HepG2 (cell line): ENCODE results near the gene DDAH1. TPM values are rescaled to one million over a fixed set of nuclear protein-coding genes. Genes with fewer than 3 reads are reported as not detected.

Experiments used
- ATAC-seq: fragments of 200-7000 bp; cut with Tn5 transposase; 3 replicates; pipeline ENCODE4 v1.9.1; 2020; ENCODE audit warnings: mild to moderate bottlenecking, moderate library complexity
- BruUV-seq: library from RNA; stranded (reverse); fragments of 400-500 nt; replicated peaks from 2 replicates; lab custom pipeline; 2021; lab: Mats Ljungman, UMichigan
- CTCF ChIA-PET: fragments of 300-600 bp; formaldehyde crosslinking; extraction: SDS; loops from one replicate; lab custom pipeline; 2021; ENCODE audit warnings: low total read pairs, inconsistent platforms, low intra/inter-chr PET ratio; lab: Yijun Ruan, JAX
- POLR2A ChIA-PET: fragments of 350-600 bp; sonication (Branson Sonifier 250); formaldehyde crosslinking; loops from one replicate; lab custom pipeline; 2020; ENCODE audit warnings: antibody characterized with exemption, inconsistent platforms; lab: Yijun Ruan, JAX
- DNase-seq: peaks from one replicate; pipeline ENCODE4 v3.0.0-alpha.2; 2015; ENCODE audit warnings: low spot score
- FAIRE-seq: peaks from 3 replicates; lab custom pipeline; 2011; peaks lifted over from hg19 to GRCh38; lab: Jason Lieb, UNC
- H2AFZ ChIP-seq: one replicate; pipeline ENCODE4 v1.6.1; 2011; ENCODE audit warnings: low read length, inconsistent platforms
- H3K27ac ChIP-seq: fragments of 300-600 bp; 3 replicates; pipeline ENCODE4 v1.8.0; 2011; ENCODE audit warnings: mixed run types, mild to moderate bottlenecking, mixed read lengths, low read length, inconsistent platforms; ENCODE audit not compliant: insufficient read depth; ENCODE audit errors: extremely low read length
- H3K27me3 ChIP-seq, 2 experiments: fragments of 200-600 bp in 1 of 2; 2 replicates in 1 of 2; 3 replicates in 1 of 2; pipeline versions ENCODE4 v1.6.0 to v1.8.0; 2011; ENCODE audit warnings: low read length in 2 of 2, mild to moderate bottlenecking in 2 of 2, moderate library complexity in 2 of 2, inconsistent platforms in 1 of 2; ENCODE audit not compliant: insufficient read depth in 2 of 2, control insufficient read depth in 1 of 2
- H3K36me3 ChIP-seq, 2 experiments: fragments of 200-600 bp in 1 of 2; replicated peaks in 1 of 2; 2 replicates in 1 of 2; 3 replicates in 1 of 2; pipeline versions ENCODE4 v1.5.1 to v1.8.0; 2011; ENCODE audit warnings: low read length in 2 of 2, inconsistent platforms in 1 of 2; ENCODE audit not compliant: insufficient read depth in 2 of 2, control insufficient read depth in 1 of 2
- H3K4me1 ChIP-seq: 2 replicates; pipeline ENCODE4 v1.5.1; 2012; ENCODE audit warnings: low read length, inconsistent platforms; ENCODE audit not compliant: insufficient read depth
- H3K4me2 ChIP-seq: 2 replicates; pipeline ENCODE4 v1.6.0; 2011; ENCODE audit warnings: low read depth, low read length, inconsistent platforms
- H3K4me3 ChIP-seq, 3 experiments: fragments of 200-600 bp in 1 of 3; sonication (generic), shearing (Covaris generic) in 1 of 3; replicated peaks in 1 of 3; 2 replicates each; pipeline ENCODE4 v1.5.1; 2011 to 2016; ENCODE audit warnings: low read length in 3 of 3, inconsistent platforms in 2 of 3, low read depth in 2 of 3, mild to moderate bottlenecking in 2 of 3, control low read depth in 1 of 3, mixed read lengths in 1 of 3; ENCODE audit not compliant: insufficient read depth in 1 of 3
- H3K79me2 ChIP-seq: one replicate; pipeline ENCODE4 v1.6.1; 2011; ENCODE audit warnings: low read length, inconsistent platforms; ENCODE audit not compliant: insufficient read depth
- H3K9ac ChIP-seq: 2 replicates; pipeline ENCODE4 v1.6.0; 2011; ENCODE audit warnings: mild to moderate bottlenecking, low read depth, low read length, inconsistent platforms; ENCODE audit not compliant: insufficient read depth
- H3K9me3 ChIP-seq: 2 replicates; pipeline ENCODE4 v1.5.1; 2012; ENCODE audit warnings: mild to moderate bottlenecking, low read length
- H4K20me1 ChIP-seq: 2 replicates; pipeline ENCODE4 v1.6.0; 2011; ENCODE audit warnings: inconsistent platforms, mild to moderate bottlenecking, low read length, moderate library complexity; ENCODE audit not compliant: insufficient read depth
- MAFK ChIP-seq, 2 experiments: IDR thresholded peaks in 1 of 2; conservative IDR thresholded peaks in 1 of 2; 2 replicates each; pipeline ENCODE4 v1.6.1; 2011; ENCODE audit warnings: improper control_type of control experiment in 2 of 2, low read length in 2 of 2
- TARDBP ChIP-seq: sonication (generic); formaldehyde crosslinking; IDR thresholded peaks from 2 replicates; pipeline ENCODE4 v1.8.0; 2022; ENCODE audit warnings: mild to moderate bottlenecking, missing genetic modification reagents
- ZBTB3 ChIP-seq: sonication (generic); formaldehyde crosslinking; IDR thresholded peaks from 2 replicates; pipeline ENCODE4 v1.4.0; 2020; ENCODE audit warnings: low read depth, mild to moderate bottlenecking, moderate library complexity, missing genetic modification reagents, borderline replicate concordance
- ZFP36 ChIP-seq: fragments of 150-350 bp; IDR thresholded peaks from 2 replicates; pipeline ENCODE4 v1.6.1; 2018; ENCODE audit warnings: borderline replicate concordance, low read length, low read depth; ENCODE audit not compliant: partially characterized antibody
- ZIK1 ChIP-seq: sonication (generic); formaldehyde crosslinking; IDR thresholded peaks from 2 replicates; pipeline ENCODE4 v1.5.0; 2020; ENCODE audit warnings: mild to moderate bottlenecking, low read depth, missing genetic modification reagents, borderline replicate concordance
- ZKSCAN8 ChIP-seq: IDR thresholded peaks from 2 replicates; pipeline ENCODE4 v1.6.1; 2016; ENCODE audit warnings: borderline replicate concordance, missing genetic modification reagents, missing compliant biosample characterization
- ZNF557 ChIP-seq: sonication (generic); formaldehyde crosslinking; IDR thresholded peaks from 2 replicates; pipeline ENCODE4 v1.4.0; 2020; ENCODE audit warnings: missing genetic modification reagents
- ZNF674 ChIP-seq: sonication (generic); formaldehyde crosslinking; IDR thresholded peaks from 2 replicates; pipeline ENCODE4 v1.5.0; 2020; ENCODE audit warnings: low read depth, mild to moderate bottlenecking, missing genetic modification reagents
- ZNF790 ChIP-seq: sonication (generic); formaldehyde crosslinking; IDR thresholded peaks from 2 replicates; pipeline ENCODE4 v1.8.0; 2022; ENCODE audit warnings: missing genetic modification reagents, mild to moderate bottlenecking, borderline replicate concordance
- WGBS: methylation state at CpG from one replicate; pipeline ENCODE4 v1.1.6; 2017; ENCODE audit warnings: low lambda C conversion rate; 5-methylcytosine and 5-hydroxymethylcytosine counted together
- in situ Hi-C: cut with HindIII; loops from 2 replicates; pipeline ENCODE4 v1.10.0; 2017; ENCODE audit warnings: low pct_unique_long_range_greater_than_20kb; ENCODE audit not compliant: extremely low pct_ligation_motif_present
- intact Hi-C: fragments of 100-400 bp; cut with micrococcal nuclease; formaldehyde crosslinking; loops from one replicate; pipeline ENCODE4 v1.10.0; 2022; ENCODE audit not compliant: unreplicated experiment
- polyA plus RNA-seq, 8 experiments: library from polyadenylated mRNA; depleted of rRNA in 3 of 8; stranded (reverse) in 7 of 8; unstranded in 1 of 8; fragments of >200 nt; fragmentation: Illumina TruSeq in 4 of 8; extraction: Trizol in 4 of 8; gene quantifications; 2 replicates each; pipeline versions ENCODE4 v1.2.1 to v1.2.3, GENCODE V29; 2011 to 2016; ENCODE audit warnings: low read depth in 4 of 8, missing spikeins in 1 of 8, mixed read lengths in 1 of 8; ENCODE audit not compliant: insufficient read depth in 1 of 8
- total RNA-seq, 5 experiments: library from RNA; depleted of rRNA; stranded (reverse); fragments of >200 nt; fragmentation: Illumina TruSeq; extraction: Trizol; gene quantifications; 2 replicates each; pipeline ENCODE4 v1.2.3, GENCODE V29; 2016; ENCODE audit warnings: low read depth in 1 of 5
- TF ChIP-seq, protein P1 (sequence below): sonication (generic); formaldehyde crosslinking; IDR thresholded peaks from 2 replicates; pipeline ENCODE4 v1.4.0; 2020; ENCODE audit warnings: low read depth, mild to moderate bottlenecking, missing genetic modification reagents
- TF ChIP-seq, protein P2 (sequence below): sonication (generic); formaldehyde crosslinking; IDR thresholded peaks from 2 replicates; pipeline ENCODE4 v1.5.1; 2020; ENCODE audit warnings: mild to moderate bottlenecking, missing genetic modification reagents, borderline replicate concordance
- TF ChIP-seq, protein P3 (sequence below): fragments of 450-650 bp; IDR thresholded peaks from 2 replicates; pipeline ENCODE4 v1.6.1; 2017
- TF ChIP-seq, protein P4 (sequence below): sonication (generic); IDR thresholded peaks from 2 replicates; pipeline ENCODE4 v1.6.1; 2016; ENCODE audit warnings: low read depth, borderline replicate concordance
- TF ChIP-seq, protein P5 (sequence below): sonication (generic); formaldehyde crosslinking; IDR thresholded peaks from 2 replicates; pipeline ENCODE4 v1.4.0; 2020; ENCODE audit warnings: mild to moderate bottlenecking, missing genetic modification reagents

The DDAH1 gene
- total and polyA plus RNA-seq, 2 of the 13 experiments (the other 11 are each of a cell fraction or from before 2014, with no cell fraction given): 39.7 to 64.4 TPM

DNA sequence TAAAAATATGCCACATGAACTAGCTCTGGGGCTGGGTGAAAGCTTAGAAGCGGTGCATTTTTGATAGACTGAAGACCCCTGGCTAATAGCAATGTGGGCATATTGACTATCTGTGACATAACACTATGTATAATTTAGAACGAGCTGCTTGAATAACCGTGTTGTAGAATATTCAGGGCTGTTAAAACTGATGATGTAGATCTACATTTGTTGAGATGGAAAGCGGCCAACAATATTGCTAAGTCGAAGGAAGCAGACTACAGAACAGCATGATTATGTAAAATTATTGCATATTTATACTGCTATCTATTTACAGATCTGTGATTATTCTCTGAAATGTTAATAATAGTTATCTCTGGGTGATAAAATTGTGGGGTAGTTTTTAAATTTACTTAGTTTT, 147.4 kb downstream of the DDAH1 start:
- no peaks in the 10 kb centered on the region for H4K20me1 ChIP-seq
- no peak overlapping the region for H3K4me2 ChIP-seq
- 97% methylated on average over 5 of the region's 5 CpGs for WGBS
- TF ChIP-seq, protein P1, sequence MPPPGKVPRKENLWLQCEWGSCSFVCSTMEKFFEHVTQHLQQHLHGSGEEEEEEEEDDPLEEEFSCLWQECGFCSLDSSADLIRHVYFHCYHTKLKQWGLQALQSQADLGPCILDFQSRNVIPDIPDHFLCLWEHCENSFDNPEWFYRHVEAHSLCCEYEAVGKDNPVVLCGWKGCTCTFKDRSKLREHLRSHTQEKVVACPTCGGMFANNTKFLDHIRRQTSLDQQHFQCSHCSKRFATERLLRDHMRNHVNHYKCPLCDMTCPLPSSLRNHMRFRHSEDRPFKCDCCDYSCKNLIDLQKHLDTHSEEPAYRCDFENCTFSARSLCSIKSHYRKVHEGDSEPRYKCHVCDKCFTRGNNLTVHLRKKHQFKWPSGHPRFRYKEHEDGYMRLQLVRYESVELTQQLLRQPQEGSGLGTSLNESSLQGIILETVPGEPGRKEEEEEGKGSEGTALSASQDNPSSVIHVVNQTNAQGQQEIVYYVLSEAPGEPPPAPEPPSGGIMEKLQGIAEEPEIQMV: no peak
- TF ChIP-seq, protein P2, sequence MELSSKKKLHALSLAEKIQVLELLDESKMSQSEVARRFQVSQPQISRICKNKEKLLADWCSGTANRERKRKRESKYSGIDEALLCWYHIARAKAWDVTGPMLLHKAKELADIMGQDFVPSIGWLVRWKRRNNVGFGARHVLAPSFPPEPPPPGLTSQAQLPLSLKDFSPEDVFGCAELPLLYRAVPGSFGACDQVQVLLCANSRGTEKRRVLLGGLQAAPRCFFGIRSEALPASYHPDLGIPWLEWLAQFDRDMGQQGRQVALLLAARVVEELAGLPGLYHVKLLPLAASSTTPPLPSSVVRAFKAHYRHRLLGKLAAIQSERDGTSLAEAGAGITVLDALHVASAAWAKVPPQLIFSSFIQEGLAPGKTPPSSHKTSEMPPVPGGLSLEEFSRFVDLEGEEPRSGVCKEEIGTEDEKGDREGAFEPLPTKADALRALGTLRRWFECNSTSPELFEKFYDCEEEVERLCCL: no peak
- TF ChIP-seq MAFK (conservative IDR thresholded peaks at IDR 0.05 in 1 of 2, IDR thresholded peaks at IDR 0.05 in 1 of 2; ENCODE audit: low read length in 2 of 2) (no peak), ZNF790 (no peak), ZIK1 (CRISPR knock-in tag) (no peak), ZNF674 (no peak), ZBTB3 (CRISPR knock-in tag) (no peak), TARDBP (CRISPR knock-in tag) (no peak), ZNF557 (CRISPR knock-in tag) (no peak), ZFP36 (no peak), ZKSCAN8 (CRISPR knock-in tag) (no peak)
- TF ChIP-seq, protein P3, sequence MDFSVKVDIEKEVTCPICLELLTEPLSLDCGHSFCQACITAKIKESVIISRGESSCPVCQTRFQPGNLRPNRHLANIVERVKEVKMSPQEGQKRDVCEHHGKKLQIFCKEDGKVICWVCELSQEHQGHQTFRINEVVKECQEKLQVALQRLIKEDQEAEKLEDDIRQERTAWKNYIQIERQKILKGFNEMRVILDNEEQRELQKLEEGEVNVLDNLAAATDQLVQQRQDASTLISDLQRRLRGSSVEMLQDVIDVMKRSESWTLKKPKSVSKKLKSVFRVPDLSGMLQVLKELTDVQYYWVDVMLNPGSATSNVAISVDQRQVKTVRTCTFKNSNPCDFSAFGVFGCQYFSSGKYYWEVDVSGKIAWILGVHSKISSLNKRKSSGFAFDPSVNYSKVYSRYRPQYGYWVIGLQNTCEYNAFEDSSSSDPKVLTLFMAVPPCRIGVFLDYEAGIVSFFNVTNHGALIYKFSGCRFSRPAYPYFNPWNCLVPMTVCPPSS: no peak
- TF ChIP-seq, protein P4, sequence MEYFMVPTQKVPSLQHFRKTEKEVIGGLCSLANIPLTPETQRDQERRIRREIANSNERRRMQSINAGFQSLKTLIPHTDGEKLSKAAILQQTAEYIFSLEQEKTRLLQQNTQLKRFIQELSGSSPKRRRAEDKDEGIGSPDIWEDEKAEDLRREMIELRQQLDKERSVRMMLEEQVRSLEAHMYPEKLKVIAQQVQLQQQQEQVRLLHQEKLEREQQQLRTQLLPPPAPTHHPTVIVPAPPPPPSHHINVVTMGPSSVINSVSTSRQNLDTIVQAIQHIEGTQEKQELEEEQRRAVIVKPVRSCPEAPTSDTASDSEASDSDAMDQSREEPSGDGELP: no peak
- TF ChIP-seq, protein P5, sequence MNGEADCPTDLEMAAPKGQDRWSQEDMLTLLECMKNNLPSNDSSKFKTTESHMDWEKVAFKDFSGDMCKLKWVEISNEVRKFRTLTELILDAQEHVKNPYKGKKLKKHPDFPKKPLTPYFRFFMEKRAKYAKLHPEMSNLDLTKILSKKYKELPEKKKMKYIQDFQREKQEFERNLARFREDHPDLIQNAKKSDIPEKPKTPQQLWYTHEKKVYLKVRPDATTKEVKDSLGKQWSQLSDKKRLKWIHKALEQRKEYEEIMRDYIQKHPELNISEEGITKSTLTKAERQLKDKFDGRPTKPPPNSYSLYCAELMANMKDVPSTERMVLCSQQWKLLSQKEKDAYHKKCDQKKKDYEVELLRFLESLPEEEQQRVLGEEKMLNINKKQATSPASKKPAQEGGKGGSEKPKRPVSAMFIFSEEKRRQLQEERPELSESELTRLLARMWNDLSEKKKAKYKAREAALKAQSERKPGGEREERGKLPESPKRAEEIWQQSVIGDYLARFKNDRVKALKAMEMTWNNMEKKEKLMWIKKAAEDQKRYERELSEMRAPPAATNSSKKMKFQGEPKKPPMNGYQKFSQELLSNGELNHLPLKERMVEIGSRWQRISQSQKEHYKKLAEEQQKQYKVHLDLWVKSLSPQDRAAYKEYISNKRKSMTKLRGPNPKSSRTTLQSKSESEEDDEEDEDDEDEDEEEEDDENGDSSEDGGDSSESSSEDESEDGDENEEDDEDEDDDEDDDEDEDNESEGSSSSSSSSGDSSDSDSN (CRISPR knock-in tag): no peak
- no peaks in the 10 kb centered on the region for H3K79me2 ChIP-seq
- BruUV-seq: no TSS peak
- no peak overlapping the region for H3K27ac ChIP-seq
- H2AFZ ChIP-seq: no peak overlapping the region
- H3K9ac ChIP-seq: no peak overlapping the region
- intact Hi-C loops: no loop called here
- no peaks in the 10 kb centered on the region for H3K4me1 ChIP-seq
- in situ Hi-C loops: loop anchor here (10.0 kb wide), 1 partner anchor 377 kb away; no protein-coding TSS in a partner anchor
- H3K9me3 ChIP-seq: no peaks in the 10 kb centered on the region
- peaks cover 6 to 15% of the 10 kb centered on the region in 2 experiments for H3K36me3 ChIP-seq
- FAIRE-seq: no peak
- no peak overlapping the region for H3K4me3 ChIP-seq
- no peaks in the 10 kb centered on the region for H3K27me3 ChIP-seq
- ChIA-PET POLR2A (no interaction called here), CTCF (no interaction called here)
- no peak for ATAC-seq
- DNase-seq: no peak
